SK-N-SH treated with all-trans-retinoic acid at 6 μM for 48 hours (cell line): Measurements from ENCODE around the gene KPNA5.

Experiments used
- PPARA ChIP-seq: fragments of 250-450 bp; sonication (Bioruptor Pico); IDR thresholded peaks from 2 replicates; pipeline ENCODE4 v1.5.0; 2020; ENCODE audit warnings: mild to moderate bottlenecking, borderline replicate concordance
- ZFP3 ChIP-seq: fragments of 250-450 bp; sonication (Bioruptor Pico); IDR thresholded peaks from 2 replicates; pipeline ENCODE4 v1.5.0; 2020; ENCODE audit warnings: mild to moderate bottlenecking, moderate library complexity
- ZFP30 ChIP-seq: fragments of 450-650 bp; formaldehyde crosslinking; IDR thresholded peaks from 2 replicates; pipeline ENCODE4 v1.5.0; 2022; ENCODE audit warnings: mild to moderate bottlenecking, moderate library complexity
- ZNF565 ChIP-seq: fragments of 450-650 bp; formaldehyde crosslinking; conservative IDR thresholded peaks from 2 replicates; pipeline ENCODE4 v1.5.0; 2020; ENCODE audit warnings: low read depth, mild to moderate bottlenecking, moderate library complexity
- ZNF70 ChIP-seq: fragments of 450-650 bp; formaldehyde crosslinking; IDR thresholded peaks from 2 replicates; pipeline ENCODE4 v1.5.0; 2020; ENCODE audit warnings: mild to moderate bottlenecking, moderate library complexity
- TF ChIP-seq, protein P1 (sequence below): fragments of 250-450 bp; sonication (Bioruptor Pico); IDR thresholded peaks from 2 replicates; pipeline ENCODE4 v1.8.0; 2020; ENCODE audit warnings: mild to moderate bottlenecking, moderate library complexity, borderline replicate concordance
- TF ChIP-seq, protein P2 (sequence below): fragments of 250-450 bp; sonication (Bioruptor Pico); IDR thresholded peaks from 2 replicates; pipeline ENCODE4 v1.5.0; 2020; ENCODE audit warnings: mild to moderate bottlenecking, moderate library complexity
- TF ChIP-seq, protein P3 (sequence below): fragments of 250-450 bp; sonication (Bioruptor Pico); IDR thresholded peaks from 2 replicates; pipeline ENCODE4 v1.8.0; 2021; ENCODE audit warnings: low read depth, mild to moderate bottlenecking, moderate library complexity, borderline replicate concordance
- TF ChIP-seq, protein P4 (sequence below): fragments of 250-450 bp; sonication (Bioruptor Pico); IDR thresholded peaks from 2 replicates; pipeline ENCODE4 v1.5.1; 2020; ENCODE audit warnings: low read depth, mild to moderate bottlenecking, moderate library complexity

DNA sequence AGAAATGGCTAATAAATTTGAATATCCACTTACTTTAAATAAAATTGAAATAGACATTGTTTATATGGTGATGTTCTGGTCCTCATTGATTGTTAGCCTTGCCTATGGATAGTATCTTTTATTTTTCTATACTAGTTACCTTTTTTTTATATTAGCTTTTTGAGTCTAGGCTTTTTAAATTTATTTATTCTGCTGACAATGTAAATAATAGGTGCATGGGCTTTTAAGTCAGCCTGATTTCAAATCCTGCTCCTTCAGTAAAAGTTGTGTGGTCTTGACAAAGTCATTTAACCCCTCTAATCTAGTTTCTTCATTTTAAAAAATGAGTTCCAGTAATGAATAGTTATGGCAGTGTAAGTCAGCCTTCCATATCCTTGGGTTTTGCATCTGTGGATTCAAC is 45.9 kb downstream of the KPNA5 start:
- TF ChIP-seq ZNF565: no peak
- TF ChIP-seq ZFP30 (CRISPR knock-in tag): no peak
- no peak for TF ChIP-seq ZNF70
- TF ChIP-seq, protein P1, sequence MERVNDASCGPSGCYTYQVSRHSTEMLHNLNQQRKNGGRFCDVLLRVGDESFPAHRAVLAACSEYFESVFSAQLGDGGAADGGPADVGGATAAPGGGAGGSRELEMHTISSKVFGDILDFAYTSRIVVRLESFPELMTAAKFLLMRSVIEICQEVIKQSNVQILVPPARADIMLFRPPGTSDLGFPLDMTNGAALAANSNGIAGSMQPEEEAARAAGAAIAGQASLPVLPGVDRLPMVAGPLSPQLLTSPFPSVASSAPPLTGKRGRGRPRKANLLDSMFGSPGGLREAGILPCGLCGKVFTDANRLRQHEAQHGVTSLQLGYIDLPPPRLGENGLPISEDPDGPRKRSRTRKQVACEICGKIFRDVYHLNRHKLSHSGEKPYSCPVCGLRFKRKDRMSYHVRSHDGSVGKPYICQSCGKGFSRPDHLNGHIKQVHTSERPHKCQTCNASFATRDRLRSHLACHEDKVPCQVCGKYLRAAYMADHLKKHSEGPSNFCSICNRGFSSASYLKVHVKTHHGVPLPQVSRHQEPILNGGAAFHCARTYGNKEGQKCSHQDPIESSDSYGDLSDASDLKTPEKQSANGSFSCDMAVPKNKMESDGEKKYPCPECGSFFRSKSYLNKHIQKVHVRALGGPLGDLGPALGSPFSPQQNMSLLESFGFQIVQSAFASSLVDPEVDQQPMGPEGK: no peak
- TF ChIP-seq, protein P2, sequence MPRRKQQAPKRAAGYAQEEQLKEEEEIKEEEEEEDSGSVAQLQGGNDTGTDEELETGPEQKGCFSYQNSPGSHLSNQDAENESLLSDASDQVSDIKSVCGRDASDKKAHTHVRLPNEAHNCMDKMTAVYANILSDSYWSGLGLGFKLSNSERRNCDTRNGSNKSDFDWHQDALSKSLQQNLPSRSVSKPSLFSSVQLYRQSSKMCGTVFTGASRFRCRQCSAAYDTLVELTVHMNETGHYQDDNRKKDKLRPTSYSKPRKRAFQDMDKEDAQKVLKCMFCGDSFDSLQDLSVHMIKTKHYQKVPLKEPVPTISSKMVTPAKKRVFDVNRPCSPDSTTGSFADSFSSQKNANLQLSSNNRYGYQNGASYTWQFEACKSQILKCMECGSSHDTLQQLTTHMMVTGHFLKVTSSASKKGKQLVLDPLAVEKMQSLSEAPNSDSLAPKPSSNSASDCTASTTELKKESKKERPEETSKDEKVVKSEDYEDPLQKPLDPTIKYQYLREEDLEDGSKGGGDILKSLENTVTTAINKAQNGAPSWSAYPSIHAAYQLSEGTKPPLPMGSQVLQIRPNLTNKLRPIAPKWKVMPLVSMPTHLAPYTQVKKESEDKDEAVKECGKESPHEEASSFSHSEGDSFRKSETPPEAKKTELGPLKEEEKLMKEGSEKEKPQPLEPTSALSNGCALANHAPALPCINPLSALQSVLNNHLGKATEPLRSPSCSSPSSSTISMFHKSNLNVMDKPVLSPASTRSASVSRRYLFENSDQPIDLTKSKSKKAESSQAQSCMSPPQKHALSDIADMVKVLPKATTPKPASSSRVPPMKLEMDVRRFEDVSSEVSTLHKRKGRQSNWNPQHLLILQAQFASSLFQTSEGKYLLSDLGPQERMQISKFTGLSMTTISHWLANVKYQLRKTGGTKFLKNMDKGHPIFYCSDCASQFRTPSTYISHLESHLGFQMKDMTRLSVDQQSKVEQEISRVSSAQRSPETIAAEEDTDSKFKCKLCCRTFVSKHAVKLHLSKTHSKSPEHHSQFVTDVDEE (CRISPR knock-in tag): no peak
- TF ChIP-seq, protein P3, sequence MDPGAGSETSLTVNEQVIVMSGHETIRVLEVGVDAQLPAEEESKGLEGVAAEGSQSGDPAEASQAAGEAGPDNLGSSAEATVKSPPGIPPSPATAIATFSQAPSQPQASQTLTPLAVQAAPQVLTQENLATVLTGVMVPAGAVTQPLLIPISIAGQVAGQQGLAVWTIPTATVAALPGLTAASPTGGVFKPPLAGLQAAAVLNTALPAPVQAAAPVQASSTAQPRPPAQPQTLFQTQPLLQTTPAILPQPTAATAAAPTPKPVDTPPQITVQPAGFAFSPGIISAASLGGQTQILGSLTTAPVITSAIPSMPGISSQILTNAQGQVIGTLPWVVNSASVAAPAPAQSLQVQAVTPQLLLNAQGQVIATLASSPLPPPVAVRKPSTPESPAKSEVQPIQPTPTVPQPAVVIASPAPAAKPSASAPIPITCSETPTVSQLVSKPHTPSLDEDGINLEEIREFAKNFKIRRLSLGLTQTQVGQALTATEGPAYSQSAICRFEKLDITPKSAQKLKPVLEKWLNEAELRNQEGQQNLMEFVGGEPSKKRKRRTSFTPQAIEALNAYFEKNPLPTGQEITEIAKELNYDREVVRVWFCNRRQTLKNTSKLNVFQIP: no peak
- no peak for TF ChIP-seq PPARA (CRISPR knock-in tag)
- TF ChIP-seq ZFP3 (CRISPR knock-in tag): no peak
- TF ChIP-seq, protein P4, sequence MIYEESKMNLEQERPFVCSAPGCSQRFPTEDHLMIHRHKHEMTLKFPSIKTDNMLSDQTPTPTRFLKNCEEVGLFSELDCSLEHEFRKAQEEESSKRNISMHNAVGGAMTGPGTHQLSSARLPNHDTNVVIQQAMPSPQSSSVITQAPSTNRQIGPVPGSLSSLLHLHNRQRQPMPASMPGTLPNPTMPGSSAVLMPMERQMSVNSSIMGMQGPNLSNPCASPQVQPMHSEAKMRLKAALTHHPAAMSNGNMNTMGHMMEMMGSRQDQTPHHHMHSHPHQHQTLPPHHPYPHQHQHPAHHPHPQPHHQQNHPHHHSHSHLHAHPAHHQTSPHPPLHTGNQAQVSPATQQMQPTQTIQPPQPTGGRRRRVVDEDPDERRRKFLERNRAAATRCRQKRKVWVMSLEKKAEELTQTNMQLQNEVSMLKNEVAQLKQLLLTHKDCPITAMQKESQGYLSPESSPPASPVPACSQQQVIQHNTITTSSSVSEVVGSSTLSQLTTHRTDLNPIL: no peak
